IPS DF 4.7 (cell line): ENCODE data around the gene CDKAL1.
"Not testable (repeated sequence)": the region's sequence is repeated elsewhere in the genome, so short reads cannot be mapped to it uniquely, and the experiment has no call there.

ENCODE experiments used
- DNase-seq: peaks from one replicate; pipeline ENCODE4 v3.0.0-alpha.2; 2013; ENCODE audit warnings: low spot score; ENCODE audit errors: extremely low read depth

CDKAL1 gene

DNA sequence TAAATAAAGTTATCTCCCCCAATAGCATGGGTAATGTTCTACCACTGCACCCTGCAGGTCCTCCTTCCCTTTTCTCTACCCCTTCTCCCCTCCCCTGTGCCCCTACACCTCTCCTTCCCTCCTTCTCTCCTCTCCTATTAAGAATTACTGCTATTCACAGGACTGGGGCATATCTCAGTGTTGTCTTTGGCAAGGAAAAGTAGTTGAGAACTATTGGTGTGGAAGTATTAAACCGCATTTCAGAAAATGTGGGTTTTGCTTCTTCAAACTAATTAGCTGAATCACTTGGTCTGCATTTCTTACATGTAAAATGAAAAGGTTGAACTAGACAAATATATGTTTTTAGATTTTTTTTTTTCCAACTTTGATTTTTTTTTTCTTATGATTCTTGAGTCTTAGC, 296.3 kb downstream of the CDKAL1 start:
- DNase-seq, result no peak

DNA sequence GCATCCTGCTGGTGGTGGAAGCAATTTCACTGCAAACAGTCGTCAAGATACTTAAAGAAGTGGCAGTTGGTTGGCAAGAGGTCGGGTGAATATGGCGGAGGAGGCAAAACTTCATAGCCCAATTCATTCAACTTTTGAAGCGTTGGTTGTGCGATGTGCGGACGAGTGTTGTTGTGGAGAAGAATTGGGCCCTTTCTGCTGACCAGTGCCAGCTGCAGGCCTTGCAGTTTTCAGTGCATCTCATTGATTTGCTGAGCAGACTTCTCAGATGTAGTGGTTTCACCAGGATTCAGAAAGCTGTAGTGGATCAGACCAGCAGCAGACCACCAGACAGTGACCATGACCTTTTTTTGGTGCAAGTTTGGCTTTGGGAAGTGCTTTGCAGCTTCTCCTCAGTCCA, 297.0 kb downstream of the CDKAL1 start:
- DNase-seq, result not testable (repeated sequence)

GRCh38 chr6:20833881-20834515, 299.7 kb downstream of the CDKAL1 start:
- no peak for DNase-seq

DNA sequence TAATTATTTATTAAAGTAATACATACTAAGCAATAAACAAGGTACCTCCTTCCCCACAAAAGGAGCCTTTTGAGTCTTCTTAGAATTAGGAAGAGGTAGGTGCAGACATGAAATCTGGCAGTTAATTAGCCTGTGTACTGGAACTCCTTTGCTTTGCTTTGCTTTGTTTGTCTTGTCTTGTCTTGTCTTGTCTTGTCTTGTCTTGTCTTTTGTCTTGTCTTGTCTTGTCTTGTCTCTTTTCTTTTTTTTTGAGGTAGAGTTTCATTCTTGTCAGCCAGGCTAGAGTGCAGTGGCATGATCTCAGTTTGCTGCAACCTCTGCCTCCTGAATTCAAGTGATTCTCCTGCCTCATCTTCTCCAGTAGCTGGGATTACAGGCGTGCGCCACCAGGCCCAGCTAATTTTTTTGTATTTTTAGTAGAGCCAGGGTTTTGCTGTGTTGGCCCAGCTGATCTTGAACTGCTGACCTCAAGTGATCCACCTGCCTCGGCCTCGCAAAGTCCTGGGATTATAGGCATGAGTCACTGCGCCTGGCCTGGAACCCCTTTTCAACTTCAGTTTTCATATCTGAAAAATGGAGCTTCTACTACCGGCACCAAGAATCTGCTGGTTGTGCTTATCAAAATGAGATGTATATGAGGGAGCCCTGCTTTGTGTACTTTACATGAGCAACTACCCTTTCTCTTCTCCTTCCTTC, 301.2 kb downstream of the CDKAL1 start:
- DNase-seq, result no peak

- no peak for DNase-seq
Measured at GRCh38 chr6:20837189-20837588, 302.9 kb downstream of the CDKAL1 start.

DNA sequence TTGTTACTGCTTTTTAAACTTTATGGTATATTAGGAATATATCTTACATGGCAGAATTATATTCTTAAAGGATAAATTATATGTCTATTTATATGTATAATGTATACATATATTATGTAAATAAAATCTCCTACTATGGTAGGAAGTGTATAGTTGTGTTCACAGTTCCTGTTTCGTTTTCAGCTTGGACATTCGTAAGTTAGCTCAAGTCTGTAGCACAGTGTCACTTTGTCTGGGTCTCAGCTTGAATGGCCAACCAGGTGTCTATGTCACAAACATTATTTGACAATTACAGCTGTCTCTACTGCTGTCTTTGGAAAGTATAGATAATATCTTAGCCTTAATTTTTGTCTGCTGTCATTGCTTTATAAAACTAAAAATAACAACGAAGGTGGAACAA, 303.9 kb downstream of the CDKAL1 start:
- no peak for DNase-seq

GRCh38 chr6:20839630-20840029, 305.4 kb downstream of the CDKAL1 start:
- DNase-seq, result no peak

- DNase-seq, result no peak
Measured at GRCh38 chr6:20840675-20841074, 306.4 kb downstream of the CDKAL1 start.

DNA sequence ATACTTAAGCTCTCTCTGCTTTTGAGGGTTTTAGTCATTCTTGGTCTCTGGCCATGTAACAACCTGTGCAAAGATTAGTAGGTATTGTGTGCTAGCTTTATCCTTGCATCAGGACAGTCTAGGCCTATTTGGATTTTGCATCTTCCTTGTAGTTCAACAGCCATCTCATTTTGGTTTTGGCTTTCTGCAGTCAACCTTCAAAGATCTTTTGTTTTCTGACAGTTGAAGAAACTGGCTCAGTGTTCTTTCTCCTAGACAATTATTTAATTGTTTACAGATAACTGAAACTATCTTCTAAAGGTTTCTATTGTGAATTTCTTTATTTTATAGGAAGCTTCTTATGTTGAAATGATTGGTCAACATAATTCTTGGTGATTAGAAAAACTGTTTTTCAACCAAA, 307.5 kb downstream of the CDKAL1 start:
- no peak for DNase-seq

DNA sequence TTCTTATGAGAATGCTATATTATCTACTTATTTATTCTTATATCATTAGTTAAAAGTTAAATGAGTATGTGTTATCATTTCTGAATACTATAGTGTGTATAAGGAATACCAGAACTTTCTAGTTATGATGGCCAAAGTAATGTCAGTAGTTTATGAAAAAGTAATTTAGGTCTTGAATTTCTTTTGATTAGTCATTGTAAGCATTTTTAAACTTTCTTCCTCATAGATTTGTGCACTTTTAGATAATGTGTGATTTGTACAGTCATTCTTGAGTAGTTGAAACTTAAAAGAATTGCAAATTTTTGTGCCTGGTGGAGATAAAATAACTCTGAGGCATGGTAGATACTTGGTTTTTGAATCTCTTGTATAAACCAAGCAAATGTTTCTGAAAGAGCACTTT, 311.3 kb downstream of the CDKAL1 start:
- no peak for DNase-seq

DNA sequence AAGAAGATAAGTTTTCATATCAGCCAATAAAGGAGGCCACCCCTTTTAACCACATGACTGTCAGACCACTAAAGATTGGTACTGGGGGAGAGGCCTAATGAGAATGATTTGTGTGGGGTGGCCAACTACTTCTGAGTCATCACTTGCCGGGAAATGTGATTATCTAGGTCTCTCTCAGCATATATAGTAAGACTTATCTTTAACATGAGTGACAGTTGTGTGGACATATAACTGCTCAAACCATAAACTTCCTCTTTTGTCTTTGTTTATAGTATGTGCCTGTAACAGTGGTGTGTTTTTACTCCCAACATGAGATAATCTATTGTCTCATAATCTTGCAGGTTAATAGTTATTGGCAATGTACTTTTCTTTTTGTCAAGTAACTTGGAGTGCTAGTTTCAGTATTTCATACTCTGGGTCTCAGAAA, 312.4 kb downstream of the CDKAL1 start:
- DNase-seq, result no peak

DNA sequence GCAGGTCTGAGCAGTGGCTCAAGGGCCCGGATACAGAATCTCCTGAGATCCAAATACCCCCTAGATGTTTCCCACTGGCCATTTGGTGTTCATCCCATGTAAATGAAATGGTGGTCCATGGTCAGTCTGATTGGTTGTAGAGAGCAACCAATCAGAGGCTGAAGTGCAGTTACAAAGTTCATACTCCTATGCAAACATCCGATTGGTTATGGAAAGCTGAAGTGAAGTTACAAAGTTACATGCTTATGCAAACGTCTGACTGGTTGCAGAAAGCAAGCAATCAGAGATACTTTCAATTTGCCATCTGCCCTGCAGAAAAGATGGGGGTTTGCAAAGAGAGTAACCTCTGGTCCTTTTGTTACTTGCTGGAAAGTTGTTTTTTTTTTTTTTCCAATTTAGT, 313.6 kb downstream of the CDKAL1 start:
- DNase-seq, result no peak

DNA sequence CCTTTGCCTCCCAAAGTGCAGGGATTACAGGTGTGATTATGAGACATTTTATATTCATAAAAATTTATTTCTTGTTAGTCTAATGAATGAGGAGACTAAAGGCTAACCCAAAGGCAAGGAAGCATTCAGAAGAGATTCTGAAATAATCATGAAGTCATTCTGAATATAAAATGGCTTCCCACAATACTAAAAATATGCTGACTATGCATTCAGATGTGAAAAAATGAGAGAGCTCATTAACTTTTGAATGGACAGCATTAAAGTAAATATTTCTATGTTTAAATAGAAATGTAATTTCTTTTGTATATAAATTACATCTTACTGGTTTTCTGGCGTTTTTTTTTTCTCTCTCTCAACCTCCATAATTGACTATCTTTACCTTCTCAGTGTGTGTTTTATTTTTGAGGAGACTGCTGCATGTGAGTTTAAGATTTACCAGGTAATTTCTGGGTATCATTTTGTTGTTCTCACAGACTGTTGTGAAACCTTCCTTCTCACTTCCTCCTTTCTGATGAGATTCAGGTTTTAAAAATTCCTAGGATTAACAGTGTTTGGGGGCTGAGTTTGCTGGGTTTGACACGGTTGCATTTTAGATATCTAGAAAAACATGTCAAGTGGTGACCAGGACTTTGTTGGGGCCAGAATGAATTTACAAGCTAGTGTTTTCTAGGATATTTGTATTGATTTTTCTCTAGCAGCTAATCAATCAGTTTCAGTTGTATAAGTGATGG, 316.6 kb downstream of the CDKAL1 start:
- DNase-seq, result no peak

DNA sequence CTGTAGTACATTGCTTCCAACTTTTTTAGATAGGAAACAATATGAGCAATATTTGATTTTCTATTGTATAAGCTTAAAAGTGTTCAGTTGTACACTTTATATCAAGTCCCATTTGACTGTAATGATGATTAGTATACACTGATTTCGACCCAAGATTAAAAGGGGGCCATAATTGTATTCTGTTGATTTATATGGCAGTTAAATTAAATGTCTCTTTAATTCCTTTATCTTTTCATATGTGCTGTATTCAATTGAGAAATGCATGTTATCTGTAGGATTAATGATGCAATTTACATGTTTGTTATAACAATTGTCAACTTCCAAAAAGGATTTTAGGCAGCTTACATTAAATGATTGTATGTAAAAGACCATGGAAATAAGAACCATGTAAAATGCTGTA, 317.5 kb downstream of the CDKAL1 start:
- DNase-seq, result no peak

GRCh38 chr6:20853828-20854227, 319.6 kb downstream of the CDKAL1 start:
- DNase-seq, result no peak

DNA sequence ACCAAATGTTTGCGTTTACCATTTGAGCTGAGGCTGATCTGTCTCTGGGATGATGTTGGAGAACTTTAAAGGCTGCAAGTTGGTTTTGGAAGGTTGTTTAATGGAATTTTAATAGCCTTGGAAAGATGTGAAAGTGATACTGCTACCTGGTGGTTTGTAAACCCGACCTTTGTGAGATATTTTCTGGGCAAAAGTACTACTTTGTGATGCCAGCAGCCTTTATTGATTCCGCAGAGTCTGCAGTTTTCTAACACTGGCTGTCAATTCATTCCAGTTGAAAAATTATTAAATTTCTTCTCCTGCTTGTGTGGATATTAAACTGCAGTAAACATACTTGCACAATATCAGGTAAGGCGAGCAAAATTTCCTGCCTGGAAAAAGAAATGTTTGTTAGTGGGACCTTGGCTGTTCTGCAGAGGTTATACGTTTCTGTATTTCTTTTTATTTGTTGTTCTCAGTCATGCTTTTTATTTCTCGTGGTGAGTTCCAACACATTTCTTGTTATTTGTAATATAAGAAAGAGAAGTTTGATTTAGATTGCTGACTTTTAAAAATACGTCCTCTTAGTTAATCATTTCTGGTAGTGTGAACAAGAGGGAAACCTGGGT, 322.5 kb downstream of the CDKAL1 start:
- no peak for DNase-seq

GRCh38 chr6:20861481-20861880, 327.2 kb downstream of the CDKAL1 start:
- DNase-seq, result no peak

- no peak for DNase-seq
Measured at GRCh38 chr6:20866036-20866435, 331.8 kb downstream of the CDKAL1 start.

DNA sequence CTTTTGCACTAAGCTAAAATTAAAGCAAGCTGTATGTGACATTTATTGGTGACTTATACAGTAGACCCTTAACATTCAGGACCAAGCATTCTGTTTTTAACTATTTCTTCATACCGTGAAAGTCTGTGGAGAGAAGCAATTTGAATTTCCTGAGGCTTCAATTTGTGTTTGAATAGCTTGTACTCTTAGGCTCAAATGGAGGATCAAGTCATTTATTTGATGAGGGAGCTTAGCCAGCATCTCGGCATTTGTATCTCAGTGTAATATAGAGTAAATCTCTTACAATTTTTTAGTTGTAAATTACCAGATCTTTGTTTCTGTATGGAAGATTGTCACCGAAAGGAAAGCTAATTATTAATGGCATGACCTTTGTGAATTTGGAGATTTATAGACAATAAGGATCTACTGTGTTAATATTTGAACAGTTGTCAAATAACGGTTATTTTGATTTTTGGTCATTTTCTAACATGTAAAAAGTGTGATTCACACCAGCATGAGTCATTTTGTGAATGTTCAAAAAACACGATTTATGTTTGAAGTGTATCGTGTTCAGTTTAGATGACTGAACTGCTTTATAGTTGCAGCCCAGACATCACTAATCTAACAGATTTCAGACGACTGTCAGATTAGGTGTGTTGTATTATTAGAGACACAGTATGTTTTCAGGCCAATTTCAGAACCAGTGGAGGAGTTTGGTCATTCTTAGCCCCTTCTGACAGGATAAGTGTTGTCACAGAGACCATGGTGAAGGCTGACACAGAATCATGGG, 332.9 kb downstream of the CDKAL1 start:
- DNase-seq, result no peak

DNA sequence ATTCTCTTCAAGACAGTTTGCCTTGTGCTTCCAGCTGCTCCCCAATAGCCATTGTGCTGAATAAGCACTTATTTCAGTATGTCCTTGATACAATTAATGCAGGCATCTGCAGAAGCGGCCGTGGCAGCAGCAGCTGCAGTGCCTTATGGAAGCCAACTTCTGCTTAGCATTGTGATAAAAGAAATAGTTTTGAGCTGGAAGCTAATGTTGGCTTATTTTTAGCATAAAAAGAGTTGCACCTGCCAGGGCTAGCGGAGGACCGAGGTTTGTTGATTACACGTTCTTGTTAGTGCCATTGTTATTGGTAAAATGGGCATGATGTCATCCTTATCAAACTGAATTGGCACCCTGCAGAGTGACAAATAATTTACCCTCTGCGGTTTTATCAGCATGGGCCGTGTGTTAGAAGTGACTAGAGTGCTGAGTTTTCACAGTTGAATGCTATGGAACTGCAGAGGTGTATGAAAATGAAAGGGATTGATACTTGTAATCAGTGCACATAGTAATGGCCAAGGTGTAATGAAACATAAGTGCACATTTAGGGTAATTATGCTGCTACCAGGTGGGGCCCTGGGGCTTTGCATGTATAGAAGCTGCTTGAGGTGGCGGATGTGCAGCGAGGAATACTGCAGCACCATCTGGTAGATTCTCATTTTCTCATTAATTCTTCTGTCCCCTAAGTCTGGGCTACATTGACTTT, 334.3 kb downstream of the CDKAL1 start:
- DNase-seq, result no peak

- DNase-seq, result no peak
Measured at GRCh38 chr6:20870021-20870420, 335.8 kb downstream of the CDKAL1 start.
